Fibroblast of skin of abdomen (primary cell): ENCODE measurements around the gene BCAS3.
"Not testable (repeated sequence)": the region's sequence is repeated elsewhere in the genome, so short reads cannot be mapped to it uniquely, and the experiment has no call there.

Experiments used
- DNase-seq: peaks from one replicate; pipeline ENCODE4 v3.0.0-alpha.2; 2013

BCAS3 gene

DNA sequence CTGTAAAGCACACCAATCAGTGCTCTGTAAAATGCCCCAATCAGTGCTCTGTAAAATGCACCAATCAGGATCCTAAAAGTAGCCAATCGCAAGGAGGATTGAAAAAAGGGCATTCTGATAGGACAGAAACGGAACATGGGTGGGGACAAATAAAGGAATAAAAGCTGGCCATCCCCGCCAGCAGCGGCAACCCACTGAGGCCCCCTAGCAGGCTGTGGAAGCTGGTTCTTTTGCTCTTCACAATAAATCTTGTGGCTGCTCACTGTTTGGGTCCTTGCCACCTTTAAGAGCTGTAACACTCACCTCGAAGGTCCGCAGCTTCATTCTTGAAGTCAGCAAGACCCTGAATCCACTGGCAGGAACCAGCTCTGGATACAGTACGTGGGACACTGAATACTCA is 559.6 kb downstream of the BCAS3 start:
- no peak for DNase-seq

- DNase-seq: no peak
Observed at GRCh38 chr17:61238455-61238933, 560.8 kb downstream of the BCAS3 start.

GRCh38 chr17:61239327-61239726 is 561.7 kb downstream of the BCAS3 start:
- DNase-seq: no peak

GRCh38 chr17:61239953-61240352 is 562.3 kb downstream of the BCAS3 start:
- DNase-seq: no peak

DNA sequence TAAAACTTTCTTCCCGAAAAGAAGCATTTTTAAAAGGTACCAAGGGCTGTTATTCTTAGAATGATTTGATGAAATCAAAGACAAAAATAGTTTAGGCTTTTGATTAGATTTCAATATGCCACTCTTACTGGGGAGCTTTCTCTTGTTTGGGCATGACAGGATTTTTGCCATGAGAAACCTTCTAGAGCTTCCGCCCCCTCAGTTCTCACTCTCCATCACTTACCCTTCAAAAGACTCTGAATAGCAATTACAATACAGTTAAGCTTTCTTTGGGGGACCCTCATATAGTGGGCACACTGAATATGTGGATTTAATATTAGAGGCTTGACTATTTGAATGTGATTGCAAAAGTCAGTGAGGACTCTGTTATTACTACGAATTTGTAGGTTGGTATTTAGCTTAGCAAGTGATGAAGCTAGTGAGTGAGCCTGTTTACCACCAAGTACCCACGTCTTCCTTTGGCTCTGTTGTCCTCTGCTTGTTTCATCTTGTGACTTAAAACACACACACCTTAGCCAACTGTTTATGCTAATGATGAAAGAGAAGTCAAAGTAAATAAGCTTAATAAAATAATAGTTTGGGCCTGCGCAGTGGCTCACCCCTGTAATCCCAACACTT is 563.3 kb downstream of the BCAS3 start:
- no peak for DNase-seq

DNA sequence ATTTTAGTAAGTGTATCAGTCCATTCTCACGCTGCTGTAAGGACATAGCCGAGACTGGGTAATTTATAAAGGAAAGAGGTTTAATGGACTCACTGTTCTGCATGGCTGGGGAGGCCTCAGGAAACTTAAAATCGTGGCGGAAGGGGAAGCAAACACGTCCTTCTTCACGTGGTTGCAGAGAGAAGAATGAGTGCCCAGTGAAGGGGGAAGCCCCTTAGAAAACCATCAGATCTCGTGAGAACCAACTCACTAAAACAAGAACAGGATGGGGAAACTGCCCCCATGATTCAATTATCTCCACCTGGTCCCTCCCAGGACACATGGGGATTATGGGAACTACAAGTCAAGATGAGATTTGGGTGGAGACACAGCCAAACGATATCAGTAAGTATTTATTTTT is 567.3 kb downstream of the BCAS3 start:
- DNase-seq: not testable (repeated sequence)

DNA sequence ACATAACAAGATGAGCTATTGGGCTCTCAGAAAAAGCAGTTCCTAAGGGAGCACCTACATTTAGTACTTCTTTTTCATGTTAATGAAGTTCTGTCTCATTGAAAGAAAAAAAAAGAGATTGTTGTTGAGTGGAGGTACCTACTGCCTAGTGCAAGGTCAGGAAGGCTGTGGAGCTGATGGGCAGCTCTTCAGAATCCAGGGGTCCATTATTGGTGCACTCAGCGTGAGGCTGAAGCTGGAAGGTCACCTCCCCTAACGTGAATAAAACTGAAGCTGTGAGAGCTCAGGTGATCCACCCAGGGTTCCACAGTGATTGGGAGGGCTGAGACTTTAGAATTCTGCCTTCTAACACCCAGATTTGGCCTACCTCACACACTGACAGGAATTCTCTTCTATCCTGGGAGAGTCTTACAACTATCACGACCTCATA is 568.1 kb downstream of the BCAS3 start:
- DNase-seq: no peak

GRCh38 chr17:61247439-61247838 is 569.8 kb downstream of the BCAS3 start:
- DNase-seq: peak; percentile 84

GRCh38 chr17:61248399-61248798 is 570.7 kb downstream of the BCAS3 start:
- DNase-seq: no peak

- no peak for DNase-seq
Observed at GRCh38 chr17:61249649-61250299, 572.1 kb downstream of the BCAS3 start.

GRCh38 chr17:61250335-61250890 is 572.8 kb downstream of the BCAS3 start:
- peak; percentile 27 for DNase-seq

DNA sequence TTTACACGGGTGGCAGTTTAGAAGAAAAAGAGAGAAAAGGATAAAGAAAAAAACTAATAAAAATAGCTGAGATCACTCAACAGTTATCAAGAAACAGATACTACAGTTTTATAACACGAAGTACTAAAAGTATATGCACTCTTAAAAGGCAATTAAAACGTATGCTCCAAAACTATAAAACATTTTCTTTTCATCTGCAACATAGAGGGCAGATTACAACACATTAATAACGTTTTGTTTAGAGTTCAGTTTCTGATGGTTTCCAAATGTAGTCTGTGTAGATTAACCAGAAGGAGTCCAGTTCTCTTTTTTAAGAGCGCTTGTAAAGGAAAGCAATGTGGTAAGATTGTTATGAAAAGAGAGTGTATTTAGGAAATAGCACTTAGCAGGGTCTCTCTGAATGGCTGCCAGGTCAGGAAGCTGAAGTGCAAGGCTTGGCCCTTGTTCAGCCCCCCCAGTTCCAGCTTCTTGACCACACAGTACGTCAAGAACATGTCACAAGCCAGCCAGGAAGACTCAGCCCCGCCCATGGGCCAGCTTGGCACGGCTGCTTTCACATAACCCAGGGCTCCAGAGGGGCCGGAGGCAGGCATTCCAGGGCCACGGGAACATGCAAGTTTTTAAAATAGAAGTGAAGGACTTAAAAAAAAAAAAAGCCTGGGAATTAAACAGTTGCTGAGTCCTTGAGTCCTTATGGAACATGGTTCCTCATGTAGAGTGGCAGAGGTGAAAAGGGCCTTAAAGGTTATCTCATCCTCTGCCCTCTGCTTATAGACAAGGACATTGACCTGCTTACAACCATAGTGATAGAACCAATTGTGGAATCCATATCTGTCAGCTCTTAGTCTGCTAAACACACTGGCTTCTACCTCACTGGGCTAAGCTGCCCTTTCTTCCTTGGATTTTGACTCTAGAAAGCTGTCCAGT is 574.6 kb downstream of the BCAS3 start:
- peak; percentile 83 for DNase-seq

DNA sequence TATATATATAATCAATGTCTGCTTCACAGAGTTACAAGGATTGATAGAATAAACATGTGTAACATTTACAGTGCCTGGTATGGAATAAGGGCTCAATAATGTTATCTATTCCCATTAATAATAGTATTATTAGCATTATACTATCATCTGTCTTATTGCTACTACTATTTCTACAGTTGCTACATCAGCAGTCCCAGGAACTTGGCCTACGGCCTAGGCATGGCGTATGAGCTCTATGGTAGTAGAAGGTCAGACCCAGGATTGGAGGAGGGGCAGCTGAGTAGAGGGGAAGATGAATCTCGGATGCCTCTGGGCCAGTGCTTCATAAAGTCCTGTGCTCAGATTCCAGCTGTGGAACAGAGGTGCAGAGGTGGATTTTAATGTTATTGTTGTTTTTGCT is 575.7 kb downstream of the BCAS3 start:
- DNase-seq: no peak

GRCh38 chr17:61253937-61254574 is 576.4 kb downstream of the BCAS3 start:
- DNase-seq: no peak

GRCh38 chr17:61254904-61255303 is 577.3 kb downstream of the BCAS3 start:
- no peak for DNase-seq

DNA sequence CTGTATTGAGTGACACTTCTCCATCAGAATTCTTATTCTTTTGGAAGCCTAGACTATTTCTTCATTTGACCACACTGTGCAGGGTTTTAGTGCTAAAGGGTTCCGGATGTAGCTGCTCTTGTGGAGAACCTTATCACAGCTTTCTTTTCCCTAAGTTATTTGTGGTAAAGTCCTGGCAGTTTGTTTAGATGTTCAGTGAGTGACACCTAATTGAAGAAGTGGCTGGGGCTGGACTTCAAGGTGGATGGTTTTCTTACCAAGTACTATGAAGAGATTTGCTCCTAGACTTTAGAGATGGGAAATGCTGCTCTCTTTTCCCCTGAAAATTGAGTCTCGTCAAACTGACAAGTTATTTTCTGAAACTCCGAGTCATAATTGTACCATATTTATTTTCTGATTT is 578.0 kb downstream of the BCAS3 start:
- DNase-seq: no peak

- no peak for DNase-seq
Observed at GRCh38 chr17:61259360-61259759, 581.7 kb downstream of the BCAS3 start.

DNA sequence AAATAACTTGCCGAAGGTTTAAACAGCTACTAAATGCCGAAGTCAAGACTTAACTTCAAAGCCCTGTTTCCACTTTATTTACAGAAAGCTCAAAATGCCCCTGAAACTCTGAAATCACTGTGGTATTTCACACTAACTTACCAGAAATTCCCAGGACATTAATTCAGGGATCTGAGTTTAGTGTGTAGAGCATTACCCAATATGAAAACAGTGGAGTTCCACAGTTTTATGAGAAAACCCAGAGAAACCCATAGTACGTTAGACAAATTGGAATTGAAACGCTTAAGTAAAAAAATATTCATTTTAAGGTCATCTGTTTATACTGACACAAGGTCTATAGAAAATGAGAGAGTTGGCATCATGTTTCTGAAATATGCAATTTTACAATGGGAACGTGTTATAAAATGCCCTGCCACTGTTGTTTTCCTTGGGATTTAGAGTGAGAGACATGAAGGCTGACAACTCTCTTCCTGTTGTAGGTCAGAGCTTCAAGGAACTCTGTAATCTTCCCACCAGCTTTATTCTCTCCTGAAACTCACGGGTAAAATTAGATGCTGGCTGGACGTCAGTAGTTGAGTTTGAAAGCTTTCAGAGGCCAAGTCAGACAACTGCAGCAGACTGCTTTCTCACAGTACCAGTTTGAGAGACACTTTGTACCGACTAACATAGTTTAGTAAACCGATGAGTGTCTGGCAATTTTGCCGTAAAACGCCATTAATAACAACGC is 582.6 kb downstream of the BCAS3 start:
- DNase-seq: no peak

- no peak for DNase-seq
Observed at GRCh38 chr17:61261001-61261637, 583.5 kb downstream of the BCAS3 start.

- DNase-seq: no peak
Observed at GRCh38 chr17:61265397-61265796, 587.7 kb downstream of the BCAS3 start.

DNA sequence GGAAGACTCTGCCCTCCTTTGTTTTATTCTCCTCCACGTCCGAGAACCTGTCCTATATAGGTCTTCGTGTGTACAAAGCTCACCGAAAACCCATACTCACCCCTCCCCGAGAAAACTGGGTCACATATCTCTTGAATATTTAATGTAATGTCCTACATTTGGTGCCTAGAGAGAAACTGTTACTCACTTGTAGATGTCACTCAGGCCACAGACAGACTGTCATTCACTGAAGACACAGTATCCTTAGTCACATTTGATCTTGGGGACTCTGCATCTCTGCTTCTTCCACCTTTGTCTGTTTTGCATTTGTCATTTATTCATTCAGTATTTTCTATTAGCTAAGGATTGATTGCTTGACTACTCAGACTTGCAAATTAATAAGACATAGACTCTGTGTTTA is 590.2 kb downstream of the BCAS3 start:
- DNase-seq: no peak
